B cell (primary cell): ENCODE measurements around the gene RBM33. TPM values are rescaled to one million over a fixed set of nuclear protein-coding genes. Genes with fewer than 3 reads are reported as not detected.

ENCODE experiments used
- ATAC-seq: fragments of 200-7000 bp; cut with Tn5 transposase; one replicate; pipeline ENCODE4 v1.10.0; 2021; ENCODE audit warnings: low read depth, mild to moderate bottlenecking, moderate number of reproducible peaks, moderate library complexity
- CTCF ChIA-PET: fragments of 350-600 bp; sonication (Branson Sonifier 250); formaldehyde crosslinking; loops from one replicate; lab custom pipeline; 2021; ENCODE audit warnings: antibody characterized with exemption, inconsistent platforms; lab: Charles Lee
- POLR2A ChIA-PET: fragments of 350-600 bp; sonication (Branson Sonifier 250); formaldehyde crosslinking; loops from one replicate; lab custom pipeline; 2021; ENCODE audit warnings: antibody characterized with exemption; lab: Charles Lee
- DNase-seq: peaks from one replicate; pipeline ENCODE4 v3.0.0; 2013
- H2AFZ ChIP-seq: 2 replicates; pipeline ENCODE4 v1.6.1; 2012; ENCODE audit warnings: mild to moderate bottlenecking, low read depth, low read length; ENCODE audit not compliant: insufficient read depth, poor library complexity, severe bottlenecking
- H3K27ac ChIP-seq, 2 donors: 1 replicate in 1 of 2; 2 replicates in 1 of 2; pipeline ENCODE4 v1.5.1; 2012 to 2013; ENCODE audit warnings: low read length in 2 of 2, mild to moderate bottlenecking in 2 of 2, moderate library complexity in 1 of 2
- H3K27me3 ChIP-seq, 4 experiments: fragments of 200-600 bp in 1 of 4; sonication (generic) in 1 of 4; replicated peaks in 1 of 4; 1 replicate in 2 of 4; 2 replicates in 2 of 4; pipeline versions ENCODE4 v1.6.1 to v1.7.0; 2013 to 2016; ENCODE audit warnings: low read length in 3 of 4, mild to moderate bottlenecking in 2 of 4, mixed read lengths in 1 of 4, moderate library complexity in 1 of 4; ENCODE audit not compliant: insufficient read depth in 4 of 4, control insufficient read depth in 3 of 4; ENCODE audit errors: control extremely low read depth in 1 of 4
- H3K36me3 ChIP-seq, 2 experiments: replicated peaks in 1 of 2; 1 replicate in 1 of 2; 2 replicates in 1 of 2; pipeline versions ENCODE4 v1.6.1 to v1.7.1; 2013; ENCODE audit warnings: low read length in 1 of 2; ENCODE audit not compliant: insufficient read depth in 2 of 2, control insufficient read depth in 1 of 2; ENCODE audit errors: control extremely low read depth in 1 of 2, extremely low read depth in 1 of 2
- H3K4me1 ChIP-seq, 2 donors: fragments of 200-600 bp in 1 of 2; sonication (generic) in 1 of 2; 1 replicate in 1 of 2; 2 replicates in 1 of 2; pipeline versions ENCODE4 v1.5.1 to v1.6.1; 2013 to 2017; ENCODE audit warnings: low read length in 2 of 2; ENCODE audit not compliant: control insufficient read depth in 2 of 2, insufficient read depth in 2 of 2
- H3K4me2 ChIP-seq: replicated peaks from 2 replicates; pipeline ENCODE3; 2012; ENCODE audit warnings: mild to moderate bottlenecking, low read depth, low read length; ENCODE audit not compliant: poor library complexity, severe bottlenecking
- H3K4me3 ChIP-seq, 5 experiments: fragments of 200-600 bp in 1 of 5; sonication (generic) in 1 of 5; 1 replicate in 3 of 5; 2 replicates in 2 of 5; pipeline versions ENCODE4 v1.5.1 to v1.7.0; 2011 to 2016; ENCODE audit warnings: low read length in 4 of 5, mild to moderate bottlenecking in 4 of 5, low read depth in 2 of 5, control low read depth in 1 of 5, moderate library complexity in 1 of 5; ENCODE audit not compliant: insufficient read depth in 1 of 5; ENCODE audit errors: control extremely low read depth in 1 of 5, extremely low read depth in 1 of 5
- H3K79me2 ChIP-seq: fragments of 200-600 bp; sonication (generic); one replicate; pipeline ENCODE4 v1.6.0; 2016; ENCODE audit warnings: low read length; ENCODE audit not compliant: control insufficient read depth, insufficient read depth
- H3K9ac ChIP-seq: fragments of 200-600 bp; sonication (generic); 2 replicates; pipeline ENCODE4 v1.6.1; 2017; ENCODE audit warnings: mild to moderate bottlenecking, low read length, moderate library complexity
- H3K9me3 ChIP-seq, 3 donors: one replicate each; pipeline versions ENCODE4 v1.6.1 to v1.7.1; 2013; ENCODE audit warnings: low read length in 2 of 3; ENCODE audit not compliant: control insufficient read depth in 2 of 3, insufficient read depth in 1 of 3; ENCODE audit errors: control extremely low read depth in 1 of 3
- H4K20me1 ChIP-seq: 2 replicates; pipeline ENCODE4 v1.6.0; 2012; ENCODE audit warnings: mild to moderate bottlenecking, low read length; ENCODE audit not compliant: insufficient read depth, control insufficient read depth, poor library complexity, severe bottlenecking
- H3K27ac Mint-ChIP-seq: one replicate; pipeline ENCODE4 v1.8.0; 2021; ENCODE audit warnings: mixed read lengths
- H3K27me3 Mint-ChIP-seq: one replicate; pipeline ENCODE4 v1.8.0; 2021; ENCODE audit warnings: mixed read lengths
- H3K4me1 Mint-ChIP-seq: one replicate; pipeline ENCODE4 v1.8.0; 2021; ENCODE audit warnings: mixed read lengths
- H3K4me3 Mint-ChIP-seq: one replicate; pipeline ENCODE4 v1.8.0; 2021; ENCODE audit warnings: mixed read lengths
- H3K9me3 Mint-ChIP-seq: one replicate; pipeline ENCODE4 v1.8.0; 2022; ENCODE audit warnings: mixed read lengths; ENCODE audit not compliant: insufficient read depth
- CTCF ChIP-seq: fragments of 200-600 bp; IDR thresholded peaks from one replicate; pipeline ENCODE4 v1.8.0; 2022; ENCODE audit warnings: antibody characterized with exemption, mild to moderate bottlenecking
- EZH2 ChIP-seq: IDR thresholded peaks from 2 replicates; pipeline ENCODE4 v1.6.1; 2012; ENCODE audit warnings: borderline replicate concordance, low read depth, mild to moderate bottlenecking, moderate library complexity, low read length; ENCODE audit not compliant: insufficient read depth, poor library complexity, severe bottlenecking
- WGBS: methylation state at CpG from one replicate; pipeline ENCODE4 v1.1.5; 2013; ENCODE audit warnings: missing lambda C conversion rate; ENCODE audit not compliant: insufficient coverage; 5-methylcytosine and 5-hydroxymethylcytosine counted together
- intact Hi-C: fragments of 100-400 bp; cut with micrococcal nuclease; formaldehyde crosslinking; loops from one replicate; pipeline ENCODE4 v1.10.0; 2022
- polyA plus RNA-seq: library from polyadenylated mRNA; depleted of rRNA; stranded (reverse); fragments of >200 nt; gene quantifications from 2 replicates; pipeline ENCODE4 v1.2.3, GENCODE V29; 2012
- total RNA-seq, 2 donors: library from RNA; stranded (reverse); fragments of 120-200 nt in 1 of 2; gene quantifications; 1 replicate in 1 of 2; 2 replicates in 1 of 2; pipeline versions ENCODE4 v1.2.3 to v1.2.4, GENCODE V29; 2013 to 2022

The RBM33 gene
- total and polyA plus RNA-seq, 2 donors (not counting 1 experiment from before 2014, with no cell fraction given): 33.5 to 189 TPM

- WGBS: no CpG with 5 or more reads among the region's 1 CpG
- ChIA-PET POLR2A (interaction anchor here (0.5 kb wide), 1 partner anchor 37 kb away, joined by 3 read pairs; no protein-coding TSS in a partner anchor), CTCF (no interaction called here)
Measured at GRCh38 chr7:155698633-155699032, 54.2 kb downstream of the RBM33 start.

GRCh38 chr7:155699180-155699579 is 54.7 kb downstream of the RBM33 start:
- DNase-seq: no peak
- no peak for ATAC-seq
- intact Hi-C loops: no loop called here
- Mint-ChIP-seq H3K9me3 (no peaks in the 10 kb centered on the region), H3K27me3 (no peaks in the 10 kb centered on the region), H3K4me3 (no peak overlapping the region), H3K27ac (no peak overlapping the region), H3K4me1 (peaks cover 33% of the 10 kb centered on the region)
- Histone ChIP-seq H2AFZ (no peak overlapping the region), H3K36me3 (peaks cover 11 to 47% of the 10 kb centered on the region in 2 experiments), H3K27ac (no peak overlapping the region), H3K4me3 (no peak overlapping the region), H3K4me2 (no peak overlapping the region), H4K20me1 (peaks cover 65% of the 10 kb centered on the region), H3K9me3 (no peaks in the 10 kb centered on the region), H3K27me3 (no peaks in the 10 kb centered on the region), H3K9ac (no peak overlapping the region), H3K4me1 (no peaks in the 10 kb centered on the region), H3K79me2 (peaks cover 82% of the 10 kb centered on the region)
- POLR2A ChIA-PET: no interaction called here
- no peak for TF ChIP-seq CTCF
- CTCF ChIA-PET: no interaction called here
- 100% methylated on average over 3 of the region's 7 CpGs for WGBS

More at GRCh38 chr7:155698633-155699032, 54.2 kb downstream of the RBM33 start:
- H3K9me3 ChIP-seq: no peaks in the 10 kb centered on the region
- Mint-ChIP-seq H3K27me3 (no peaks in the 10 kb centered on the region), H3K27ac (no peak overlapping the region), H3K4me3 (no peak overlapping the region), H3K9me3 (no peaks in the 10 kb centered on the region), H3K4me1 (peaks cover 36% of the 10 kb centered on the region)
- no peak overlapping the region for H3K4me2 ChIP-seq
- H2AFZ ChIP-seq: no peak overlapping the region
- no peak for DNase-seq
- TF ChIP-seq CTCF (no peak), EZH2 (no peak)
- H3K79me2 ChIP-seq: peaks cover 84% of the 10 kb centered on the region
- no peak overlapping the region for H3K27ac ChIP-seq
- H3K4me3 ChIP-seq: no peak overlapping the region
- H3K27me3 ChIP-seq: no peaks in the 10 kb centered on the region
- intact Hi-C loops: no loop called here
- no peak overlapping the region for H3K9ac ChIP-seq
- peaks cover 71% of the 10 kb centered on the region for H4K20me1 ChIP-seq
- peaks cover 11 to 42% of the 10 kb centered on the region in 2 experiments for H3K36me3 ChIP-seq
- no peak for ATAC-seq
- H3K4me1 ChIP-seq: no peaks in the 10 kb centered on the region
